Endodermal cell (in vitro differentiated cells): ENCODE data around the gene BRSK2. TPM values are rescaled to one million over a fixed set of nuclear protein-coding genes. Genes with fewer than 3 reads are reported as not detected.

Experiments
- DNase-seq: peaks from one replicate; pipeline ENCODE4 v3.0.0-alpha.2; 2017
- H3K27ac ChIP-seq: 2 replicates; pipeline ENCODE4 v1.5.1; 2013; ENCODE audit warnings: mild to moderate bottlenecking, low read depth, low read length, moderate library complexity
- H3K27me3 ChIP-seq: 2 replicates; pipeline ENCODE4 v1.6.1; 2013; ENCODE audit warnings: mild to moderate bottlenecking, low read length, moderate library complexity; ENCODE audit not compliant: insufficient read depth, control insufficient read depth, poor library complexity, severe bottlenecking
- H3K36me3 ChIP-seq: 2 replicates; pipeline ENCODE4 v1.7.0; 2013; ENCODE audit warnings: mild to moderate bottlenecking, low read length, moderate library complexity; ENCODE audit not compliant: control insufficient read depth, insufficient read depth
- H3K4me1 ChIP-seq: one replicate; pipeline ENCODE4 v1.7.0; 2013; ENCODE audit warnings: low read length; ENCODE audit not compliant: control insufficient read depth, insufficient read depth
- H3K4me3 ChIP-seq: 2 replicates; pipeline ENCODE4 v1.5.1; 2013; ENCODE audit warnings: mild to moderate bottlenecking, low read length, moderate library complexity
- H3K9ac ChIP-seq: 2 replicates; pipeline ENCODE4 v1.6.1; 2013; ENCODE audit warnings: mild to moderate bottlenecking, low read length, moderate library complexity; ENCODE audit not compliant: poor library complexity, severe bottlenecking; ENCODE audit errors: extremely low read depth
- H3K9me3 ChIP-seq: 2 replicates; pipeline ENCODE4 v1.6.1; 2013; ENCODE audit warnings: mild to moderate bottlenecking, low read length, moderate library complexity; ENCODE audit not compliant: control insufficient read depth
- H3K27ac Mint-ChIP-seq: 2 replicates; pipeline ENCODE4 v1.8.0; 2020; ENCODE audit warnings: mixed read lengths
- H3K27me3 Mint-ChIP-seq: 2 replicates; pipeline ENCODE4 v1.8.0; 2021; ENCODE audit warnings: mild to moderate bottlenecking, mixed read lengths; ENCODE audit not compliant: insufficient read depth
- H3K36me3 Mint-ChIP-seq: 2 replicates; pipeline ENCODE4 v1.8.0; 2020; ENCODE audit warnings: low read depth, mixed read lengths
- H3K4me1 Mint-ChIP-seq: 2 replicates; pipeline ENCODE4 v1.8.0; 2020; ENCODE audit warnings: mixed read lengths
- H3K4me3 Mint-ChIP-seq: 2 replicates; pipeline ENCODE4 v1.8.0; 2020; ENCODE audit warnings: mild to moderate bottlenecking, moderate library complexity, mixed read lengths
- H3K9me3 Mint-ChIP-seq: 2 replicates; pipeline ENCODE4 v1.8.0; 2020; ENCODE audit warnings: mild to moderate bottlenecking, mixed read lengths
- WGBS, 2 experiments: methylation state at CpG; one replicate each; pipeline versions ENCODE4 v1.1.5 to v1.1.7; 2013; ENCODE audit warnings: missing lambda C conversion rate in 2 of 2, mixed read lengths in 1 of 2; ENCODE audit not compliant: insufficient coverage in 1 of 2, insufficient read length in 1 of 2; 5-methylcytosine and 5-hydroxymethylcytosine counted together
- total RNA-seq, 2 donors: library from RNA; stranded (reverse); fragmentation: NEBNext Ultra II Directional in 1 of 2; extraction: Animal tissue kit (Norgen Biotek cat#: 25700) in 1 of 2; gene quantifications; 2 replicates in 1 of 2; 3 replicates in 1 of 2; pipeline ENCODE4 v1.2.1, GENCODE V29; 2021
- TF ChIP-seq, protein P1 (sequence below): fragments of 200-600 bp; sonication (generic); conservative IDR thresholded peaks from 2 replicates; pipeline ENCODE4 v1.5.0; 2021; ENCODE audit warnings: antibody characterized with exemption, mild to moderate bottlenecking

The BRSK2 gene
- total RNA-seq, 2 donors from 2014 or later: 9.4 to 10.3 TPM

DNA sequence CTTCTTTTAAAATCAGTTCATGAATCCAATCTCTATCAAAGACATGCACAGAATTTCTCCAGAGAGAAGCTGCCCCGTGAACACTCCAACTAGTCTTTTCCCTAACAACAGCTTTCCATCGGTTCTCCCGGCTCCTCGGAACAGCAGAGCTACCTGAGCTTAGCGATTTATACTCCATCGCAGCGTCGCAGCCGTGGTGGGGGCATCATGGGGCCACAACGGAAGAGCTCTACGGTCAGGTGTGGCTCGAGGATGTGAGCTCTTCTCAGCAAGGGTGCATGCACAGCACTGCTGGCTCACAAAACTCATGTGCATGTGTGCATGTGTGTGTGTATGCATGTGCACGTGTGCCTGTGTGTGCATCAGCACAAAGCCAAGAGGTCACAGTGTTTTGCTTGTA lies 108.5 kb downstream of the BRSK2 start:
- Histone ChIP-seq H3K9ac (no peak overlapping the region), H3K27me3 (no peaks in the 10 kb centered on the region), H3K9me3 (peaks cover 6% of the 10 kb centered on the region), H3K36me3 (no peaks in the 10 kb centered on the region), H3K27ac (no peak overlapping the region), H3K4me1 (no peaks in the 10 kb centered on the region), H3K4me3 (no peak overlapping the region)
- TF ChIP-seq, protein P1, sequence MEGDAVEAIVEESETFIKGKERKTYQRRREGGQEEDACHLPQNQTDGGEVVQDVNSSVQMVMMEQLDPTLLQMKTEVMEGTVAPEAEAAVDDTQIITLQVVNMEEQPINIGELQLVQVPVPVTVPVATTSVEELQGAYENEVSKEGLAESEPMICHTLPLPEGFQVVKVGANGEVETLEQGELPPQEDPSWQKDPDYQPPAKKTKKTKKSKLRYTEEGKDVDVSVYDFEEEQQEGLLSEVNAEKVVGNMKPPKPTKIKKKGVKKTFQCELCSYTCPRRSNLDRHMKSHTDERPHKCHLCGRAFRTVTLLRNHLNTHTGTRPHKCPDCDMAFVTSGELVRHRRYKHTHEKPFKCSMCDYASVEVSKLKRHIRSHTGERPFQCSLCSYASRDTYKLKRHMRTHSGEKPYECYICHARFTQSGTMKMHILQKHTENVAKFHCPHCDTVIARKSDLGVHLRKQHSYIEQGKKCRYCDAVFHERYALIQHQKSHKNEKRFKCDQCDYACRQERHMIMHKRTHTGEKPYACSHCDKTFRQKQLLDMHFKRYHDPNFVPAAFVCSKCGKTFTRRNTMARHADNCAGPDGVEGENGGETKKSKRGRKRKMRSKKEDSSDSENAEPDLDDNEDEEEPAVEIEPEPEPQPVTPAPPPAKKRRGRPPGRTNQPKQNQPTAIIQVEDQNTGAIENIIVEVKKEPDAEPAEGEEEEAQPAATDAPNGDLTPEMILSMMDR: no peak
- 96 to 97% methylated on average over 12 to 13 of the region's 13 CpGs for WGBS, 2 experiments
- Mint-ChIP-seq H3K27ac (no peak overlapping the region), H3K9me3 (peaks cover 21% of the 10 kb centered on the region), H3K4me3 (no peak overlapping the region), H3K36me3 (peaks cover 21% of the 10 kb centered on the region), H3K4me1 (peaks cover 4% of the 10 kb centered on the region), H3K27me3 (no peaks in the 10 kb centered on the region)
- DNase-seq: no peak

DNA sequence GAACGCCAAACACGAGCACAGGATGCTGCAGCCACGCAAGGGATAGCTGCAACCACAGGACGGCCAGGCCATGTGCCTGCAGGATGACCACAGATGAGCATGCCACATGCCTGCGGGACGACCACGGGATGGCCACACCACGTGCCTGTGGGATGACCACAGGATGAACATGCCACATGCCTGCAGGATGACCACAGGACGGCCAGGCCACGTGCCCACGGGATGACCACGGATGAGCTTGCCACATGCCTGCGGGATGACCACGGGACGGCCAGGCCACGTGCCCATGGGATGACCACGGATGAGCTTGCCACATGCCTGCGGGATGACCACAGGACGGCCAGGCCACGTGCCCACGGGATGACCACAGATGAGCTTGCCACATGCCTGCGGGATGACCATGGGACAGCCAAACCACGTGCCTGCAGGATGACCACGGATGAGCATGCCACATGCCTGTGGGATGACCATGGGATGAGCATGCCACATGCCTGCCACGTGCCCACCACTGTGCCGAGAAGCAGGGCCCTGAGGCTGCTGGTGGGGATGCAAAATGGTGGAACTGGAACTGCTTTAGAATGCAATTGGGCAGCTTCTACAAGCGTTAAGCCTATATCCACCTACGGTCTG lies 109.6 kb downstream of the BRSK2 start:
- TF ChIP-seq, protein P1: no peak
- H3K27ac Mint-ChIP-seq: no peak overlapping the region
- no peaks in the 10 kb centered on the region for H3K4me1 ChIP-seq
- H3K4me1 Mint-ChIP-seq: peaks cover 4% of the 10 kb centered on the region
- no peaks in the 10 kb centered on the region for H3K27me3 Mint-ChIP-seq
- H3K9ac ChIP-seq: no peak overlapping the region
- 94 to 96% methylated on average over 27 to 28 of the region's 28 CpGs for WGBS, 2 experiments
- no peaks in the 10 kb centered on the region for H3K36me3 ChIP-seq
- peaks cover 6% of the 10 kb centered on the region for H3K9me3 ChIP-seq
- H3K4me3 Mint-ChIP-seq: no peak overlapping the region
- no peak for DNase-seq
- peaks cover 21% of the 10 kb centered on the region for H3K36me3 Mint-ChIP-seq
- H3K9me3 Mint-ChIP-seq: peaks cover 21% of the 10 kb centered on the region
- H3K27me3 ChIP-seq: no peaks in the 10 kb centered on the region
- H3K4me3 ChIP-seq: no peak overlapping the region
- no peak overlapping the region for H3K27ac ChIP-seq

DNA sequence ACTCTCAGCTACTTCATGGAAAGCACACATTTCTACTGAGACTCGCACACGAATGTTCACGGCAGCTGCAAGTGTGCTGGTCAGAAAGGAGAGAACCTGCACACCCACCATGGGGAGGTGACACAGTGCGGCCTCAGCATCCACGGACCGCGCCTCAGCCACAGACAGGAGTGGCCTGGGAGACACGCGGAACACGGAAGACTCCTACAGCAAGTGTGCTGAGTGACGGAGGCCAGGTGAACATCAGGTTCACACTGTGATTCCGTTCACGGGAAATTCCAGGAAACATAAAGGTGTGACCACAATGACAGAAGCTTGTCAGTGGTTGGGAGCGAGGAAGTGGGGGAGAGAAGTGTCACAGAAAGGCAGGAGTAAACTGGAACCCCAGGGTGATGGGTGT lies 110.2 kb downstream of the BRSK2 start:
- no peak overlapping the region for H3K4me3 ChIP-seq
- H3K9ac ChIP-seq: no peak overlapping the region
- 82 to 83% methylated on average over 14 of the region's 14 CpGs for WGBS, 2 experiments
- H3K4me1 ChIP-seq: no peaks in the 10 kb centered on the region
- Mint-ChIP-seq H3K27me3 (no peaks in the 10 kb centered on the region), H3K4me1 (peaks cover 4% of the 10 kb centered on the region), H3K27ac (no peak overlapping the region), H3K9me3 (peaks cover 21% of the 10 kb centered on the region), H3K36me3 (peaks cover 21% of the 10 kb centered on the region), H3K4me3 (no peak overlapping the region)
- peaks cover 6% of the 10 kb centered on the region for H3K9me3 ChIP-seq
- TF ChIP-seq, protein P1: no peak
- H3K27me3 ChIP-seq: no peaks in the 10 kb centered on the region
- no peak for DNase-seq
- no peak overlapping the region for H3K27ac ChIP-seq
- no peaks in the 10 kb centered on the region for H3K36me3 ChIP-seq
